Activated naive CD8-positive, alpha-beta T cell treated with anti-CD3 and anti-CD28 coated beads for 36 hours (primary cell): ENCODE results near the gene CPAMD8. TPM values are rescaled to one million over a fixed set of nuclear protein-coding genes. Genes with fewer than 3 reads are reported as not detected.

ENCODE experiments used
- DNase-seq: peaks from one replicate; pipeline ENCODE4 v3.0.0; 2021
- H3K27ac Mint-ChIP-seq: one replicate; pipeline ENCODE4 v1.8.0; 2022; ENCODE audit warnings: mild to moderate bottlenecking, moderate library complexity, mixed read lengths
- H3K27me3 Mint-ChIP-seq: one replicate; pipeline ENCODE4 v1.8.0; 2022; ENCODE audit warnings: mild to moderate bottlenecking, mixed read lengths
- H3K36me3 Mint-ChIP-seq: one replicate; pipeline ENCODE4 v1.8.0; 2021; ENCODE audit warnings: mild to moderate bottlenecking, mixed read lengths
- H3K4me1 Mint-ChIP-seq: one replicate; pipeline ENCODE4 v1.8.0; 2021; ENCODE audit warnings: mixed read lengths
- H3K4me3 Mint-ChIP-seq: one replicate; pipeline ENCODE4 v1.8.0; 2022; ENCODE audit warnings: mild to moderate bottlenecking, moderate library complexity, mixed read lengths
- H3K9me3 Mint-ChIP-seq: one replicate; pipeline ENCODE4 v1.8.0; 2022; ENCODE audit warnings: mixed read lengths
- total RNA-seq, 2 experiments: library from RNA; stranded (reverse); gene quantifications; one replicate each; pipeline ENCODE4 v1.2.3, GENCODE V29; 2021

CPAMD8 gene
- total RNA-seq: under 1 TPM; 0.41 to 0.42 TPM

- Mint-ChIP-seq H3K9me3 (peaks cover 18% of the 10 kb centered on the region), H3K4me3 (peak within 1 kb of the TSS; percentile 47), H3K27ac (no peak within 1 kb of the TSS), H3K27me3 (peaks cover 46% of the 10 kb centered on the region), H3K4me1 (peaks cover 7% of the 10 kb centered on the region), H3K36me3 (peaks cover 12% of the 10 kb centered on the region)
- DNase-seq: no peak
Observed at GRCh38 chr19:17026706-17027534, at the start of gene CPAMD8. Gene CPAMD8, minus strand, starts transcription at chr19:17026810. Its CDS starts 168 bp downstream, at chr19:17026642.

GRCh38 chr19:17075864-17076542 is 49.4 kb upstream of the CPAMD8 start:
- H3K4me1 Mint-ChIP-seq: peaks cover 56% of the 10 kb centered on the region

GRCh38 chr19:17075035-17075863 is 48.6 kb upstream of the CPAMD8 start, which contains the start of the genes HAUS8 and MYO9B:
Gene HAUS8, minus strand, starts transcription at chr19:17075452. Its CDS starts 30 bp downstream, at chr19:17075422.
Gene MYO9B, plus strand, starts transcription at chr19:17075777. Its CDS starts 25,941 bp downstream, at chr19:17101718.
- Mint-ChIP-seq H3K27me3 (no peaks in the 10 kb centered on the region), H3K9me3 (no peaks in the 10 kb centered on the region), H3K4me1 (peaks cover 54% of the 10 kb centered on the region), H3K36me3 (peaks cover 26% of the 10 kb centered on the region), H3K4me3 (peak within 1 kb of the TSS; percentile 99), H3K27ac (peak within 1 kb of the TSS; percentile 98)
- DNase-seq: peak; percentile 100

More at GRCh38 chr19:17075864-17076542, 49.4 kb upstream of the CPAMD8 start:
- Mint-ChIP-seq H3K27ac (peak overlapping the region; percentile 97), H3K9me3 (no peaks in the 10 kb centered on the region), H3K27me3 (no peaks in the 10 kb centered on the region), H3K4me3 (peak overlapping the region; percentile 99), H3K36me3 (peaks cover 24% of the 10 kb centered on the region)
- peak; percentile 65 for DNase-seq

GRCh38 chr19:17074634-17075034 is 48.0 kb upstream of the CPAMD8 start:
- Mint-ChIP-seq H3K27me3 (no peaks in the 10 kb centered on the region), H3K36me3 (peaks cover 26% of the 10 kb centered on the region), H3K4me3 (peak overlapping the region; percentile 99), H3K4me1 (peaks cover 48% of the 10 kb centered on the region), H3K27ac (peak overlapping the region; percentile 98), H3K9me3 (no peaks in the 10 kb centered on the region)
- no peak for DNase-seq

- peak overlapping the region; percentile 98 for H3K27ac Mint-ChIP-seq
- peaks cover 26% of the 10 kb centered on the region for H3K36me3 Mint-ChIP-seq
- DNase-seq: no peak
- H3K4me1 Mint-ChIP-seq: peaks cover 43% of the 10 kb centered on the region
- peak overlapping the region; percentile 99 for H3K4me3 Mint-ChIP-seq
- H3K9me3 Mint-ChIP-seq: no peaks in the 10 kb centered on the region
- H3K27me3 Mint-ChIP-seq: no peaks in the 10 kb centered on the region
Observed at GRCh38 chr19:17073869-17074633, 47.4 kb upstream of the CPAMD8 start.

DNA sequence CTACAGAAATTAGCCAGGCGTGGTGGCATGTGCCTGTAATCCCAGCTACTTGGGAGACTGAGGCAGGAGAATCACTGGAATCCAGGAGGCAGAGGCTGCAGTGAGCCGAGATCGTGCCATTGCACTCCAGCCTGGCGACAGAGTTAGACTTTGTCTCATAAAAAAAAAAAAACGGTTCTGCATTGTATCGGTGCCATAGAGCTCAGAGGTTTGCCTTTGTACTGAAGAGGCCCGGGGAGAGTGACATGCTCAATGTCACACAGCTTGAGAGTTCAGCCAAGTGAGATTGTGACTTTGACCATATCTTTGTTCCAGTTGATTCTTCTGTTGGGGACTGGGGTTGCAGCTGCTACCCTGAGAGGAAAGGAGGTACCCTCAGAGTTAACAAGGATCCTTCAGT is 44.3 kb upstream of the CPAMD8 start:
- no peak overlapping the region for H3K27ac Mint-ChIP-seq
- no peak for DNase-seq
- no peaks in the 10 kb centered on the region for H3K27me3 Mint-ChIP-seq
- no peaks in the 10 kb centered on the region for H3K9me3 Mint-ChIP-seq
- peaks cover 35% of the 10 kb centered on the region for H3K36me3 Mint-ChIP-seq
- no peak overlapping the region for H3K4me3 Mint-ChIP-seq
- H3K4me1 Mint-ChIP-seq: peaks cover 27% of the 10 kb centered on the region

DNA sequence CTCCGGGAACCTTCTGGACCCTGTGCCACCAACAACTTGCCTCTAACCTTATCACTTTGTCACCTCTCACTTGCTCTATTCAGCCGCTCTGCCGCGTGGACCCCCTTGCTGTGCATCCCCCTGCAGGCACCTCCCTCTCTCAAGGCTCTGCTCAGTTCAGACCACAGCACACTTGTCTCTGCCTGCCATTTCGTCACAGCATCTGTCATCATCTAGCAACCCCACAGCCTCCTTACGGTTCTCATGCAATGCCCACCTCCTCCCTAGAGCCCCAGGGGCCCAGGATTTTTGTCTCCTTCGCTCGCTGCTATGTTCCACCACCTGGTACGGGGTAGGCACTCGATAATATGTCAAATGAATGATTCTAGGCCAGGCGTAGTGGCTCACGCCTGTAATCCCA is 43.8 kb upstream of the CPAMD8 start:
- no peak for DNase-seq
- Mint-ChIP-seq H3K27me3 (no peaks in the 10 kb centered on the region), H3K27ac (no peak overlapping the region), H3K36me3 (peaks cover 34% of the 10 kb centered on the region), H3K9me3 (no peaks in the 10 kb centered on the region), H3K4me1 (peaks cover 31% of the 10 kb centered on the region), H3K4me3 (no peak overlapping the region)

- DNase-seq: no peak
- H3K9me3 Mint-ChIP-seq: no peaks in the 10 kb centered on the region
- H3K4me1 Mint-ChIP-seq: peaks cover 36% of the 10 kb centered on the region
- H3K27me3 Mint-ChIP-seq: no peaks in the 10 kb centered on the region
- H3K27ac Mint-ChIP-seq: no peak overlapping the region
- no peak overlapping the region for H3K4me3 Mint-ChIP-seq
- peaks cover 42% of the 10 kb centered on the region for H3K36me3 Mint-ChIP-seq
Observed at GRCh38 chr19:17069193-17069592, 42.6 kb upstream of the CPAMD8 start.

DNA sequence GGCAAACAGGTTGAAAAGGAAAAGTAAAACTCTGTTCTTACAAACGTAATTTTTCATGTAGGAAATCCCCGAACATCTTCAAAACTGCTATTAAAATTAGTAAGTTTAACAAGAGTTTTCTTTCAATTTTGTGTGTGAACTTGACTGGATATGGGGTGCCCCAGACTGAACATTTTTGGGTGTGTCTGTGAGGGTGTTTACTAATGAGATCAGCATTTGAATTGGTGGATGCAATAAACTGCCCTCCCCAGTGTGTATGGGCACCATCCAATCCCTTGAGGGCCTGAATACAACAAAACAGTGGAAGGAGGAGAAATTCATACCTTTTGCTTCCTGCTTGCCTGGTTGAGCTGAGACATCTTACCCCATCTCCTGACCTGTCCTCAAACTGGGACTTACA is 36.8 kb upstream of the CPAMD8 start:
- DNase-seq: no peak
- no peak overlapping the region for H3K4me3 Mint-ChIP-seq
- no peaks in the 10 kb centered on the region for H3K27me3 Mint-ChIP-seq
- H3K27ac Mint-ChIP-seq: no peak overlapping the region
- H3K4me1 Mint-ChIP-seq: peaks cover 29% of the 10 kb centered on the region
- peaks cover 5% of the 10 kb centered on the region for H3K9me3 Mint-ChIP-seq
- H3K36me3 Mint-ChIP-seq: peaks cover 62% of the 10 kb centered on the region

DNA sequence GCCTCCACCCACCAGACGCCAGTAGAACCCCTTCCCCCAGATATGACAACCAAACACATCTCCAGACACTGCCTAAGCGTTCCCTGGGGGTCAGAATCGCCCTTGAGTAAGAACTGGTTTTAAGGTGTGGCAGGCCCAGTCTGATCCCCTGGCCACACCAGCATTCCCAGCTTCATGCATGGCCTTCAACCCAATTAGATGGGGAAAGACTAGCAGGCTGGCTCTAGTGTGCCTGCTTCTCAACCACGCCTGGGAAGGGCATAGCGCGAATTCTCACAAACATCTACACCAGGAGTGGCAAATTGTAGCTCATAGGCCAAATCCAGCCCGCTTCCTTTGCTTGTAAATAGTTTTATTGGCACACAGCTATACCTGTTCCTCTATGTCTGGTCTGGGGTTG is 35.1 kb upstream of the CPAMD8 start:
- Mint-ChIP-seq H3K27me3 (no peaks in the 10 kb centered on the region), H3K36me3 (peaks cover 64% of the 10 kb centered on the region), H3K4me3 (no peak overlapping the region), H3K4me1 (peaks cover 20% of the 10 kb centered on the region), H3K27ac (no peak overlapping the region), H3K9me3 (peaks cover 6% of the 10 kb centered on the region)
- DNase-seq: no peak

DNA sequence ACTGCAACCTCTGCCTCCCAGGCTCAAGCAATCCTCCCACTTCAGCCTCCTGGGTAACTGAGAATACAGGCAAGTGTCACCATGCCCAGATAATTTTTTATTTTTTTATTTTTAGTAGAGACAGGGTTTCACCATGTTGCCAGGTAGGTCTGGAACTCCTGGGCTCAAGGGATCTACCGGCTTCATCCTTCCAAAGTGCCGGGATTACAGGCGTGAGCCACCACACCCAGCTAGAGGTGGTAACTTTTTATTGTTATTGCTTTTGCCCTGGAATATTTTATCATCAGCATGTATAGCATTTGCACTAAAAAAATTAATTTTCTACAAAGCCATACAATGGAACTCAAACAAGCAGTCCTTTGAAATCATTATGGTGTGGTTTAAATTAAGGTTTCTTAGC is 34.6 kb upstream of the CPAMD8 start:
- Mint-ChIP-seq H3K4me3 (no peak overlapping the region), H3K27ac (no peak overlapping the region), H3K27me3 (no peaks in the 10 kb centered on the region), H3K36me3 (peaks cover 62% of the 10 kb centered on the region), H3K4me1 (peaks cover 20% of the 10 kb centered on the region), H3K9me3 (peaks cover 6% of the 10 kb centered on the region)
- DNase-seq: no peak

DNA sequence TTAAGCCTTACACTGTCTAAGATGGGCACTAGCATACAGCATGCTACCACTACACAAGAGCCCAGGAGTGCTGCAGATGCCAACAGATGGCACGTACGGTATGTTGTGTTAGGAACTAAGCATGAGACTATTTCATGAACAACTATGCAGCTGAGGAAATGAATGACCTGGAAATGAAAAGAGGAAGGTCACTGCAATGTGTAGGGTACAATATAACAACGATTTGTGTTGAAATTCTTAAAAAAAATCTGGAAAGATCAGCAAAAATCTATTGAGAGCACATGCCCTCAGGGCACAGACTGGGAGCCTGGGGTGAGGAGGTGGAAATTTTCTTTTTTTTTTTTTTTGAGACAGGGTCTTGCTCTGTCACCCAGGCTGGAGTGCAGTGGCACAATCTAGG is 34.2 kb upstream of the CPAMD8 start:
- Mint-ChIP-seq H3K36me3 (peaks cover 62% of the 10 kb centered on the region), H3K4me3 (no peak overlapping the region), H3K27me3 (no peaks in the 10 kb centered on the region), H3K27ac (no peak overlapping the region), H3K4me1 (peaks cover 20% of the 10 kb centered on the region), H3K9me3 (peaks cover 6% of the 10 kb centered on the region)
- no peak for DNase-seq

DNA sequence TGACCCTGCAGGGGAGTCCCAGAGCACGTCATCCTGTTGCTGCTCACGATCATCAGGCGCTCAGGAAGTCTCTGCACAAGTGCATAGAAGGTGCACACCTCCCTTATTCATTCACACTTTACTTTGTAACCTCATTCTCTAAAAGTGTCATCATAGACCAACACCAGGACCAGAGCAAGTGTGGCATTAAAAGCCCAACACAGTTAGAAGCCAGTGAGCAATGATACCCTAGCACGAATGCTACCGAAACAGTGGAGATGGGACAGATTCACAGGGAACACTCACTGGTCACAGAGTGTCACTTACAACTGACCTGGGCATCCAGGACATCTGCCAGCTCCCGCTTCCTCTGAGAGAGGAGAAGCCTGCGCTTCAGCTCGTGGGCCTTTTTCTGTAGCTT is 31.6 kb upstream of the CPAMD8 start:
- H3K27ac Mint-ChIP-seq: no peak overlapping the region
- peaks cover 48% of the 10 kb centered on the region for H3K36me3 Mint-ChIP-seq
- H3K27me3 Mint-ChIP-seq: no peaks in the 10 kb centered on the region
- H3K4me1 Mint-ChIP-seq: no peaks in the 10 kb centered on the region
- no peak overlapping the region for H3K4me3 Mint-ChIP-seq
- no peak for DNase-seq
- peaks cover 6% of the 10 kb centered on the region for H3K9me3 Mint-ChIP-seq

GRCh38 chr19:17055636-17056035 is 29.0 kb upstream of the CPAMD8 start:
- Mint-ChIP-seq H3K27ac (no peak overlapping the region), H3K4me3 (no peak overlapping the region), H3K27me3 (no peaks in the 10 kb centered on the region), H3K9me3 (peaks cover 6% of the 10 kb centered on the region), H3K36me3 (peaks cover 44% of the 10 kb centered on the region), H3K4me1 (no peaks in the 10 kb centered on the region)
- no peak for DNase-seq
